ENCODE data around the gene CCDC93. TPM values are rescaled to one million over a fixed set of nuclear protein-coding genes. Genes with fewer than 3 reads are reported as not detected.

The CCDC93 gene
- 10 to 100 TPM; 27.5 to 42.5 TPM for total RNA-seq

- H3K9me3 Mint-ChIP-seq, result peaks cover 0 to 4% of the 10 kb centered on the region in 2 donors
- peak; percentile 88 to 90 for ATAC-seq
- H3K36me3 Mint-ChIP-seq, result peaks cover 0 to 11% of the 10 kb centered on the region in 2 donors
- peak within 1 kb of the TSS; percentile 82 to 91 for H3K27ac Mint-ChIP-seq
- DNase-seq (ENCODE audit: low spot score in 2 of 2), result peak; percentile 90 to 93
These were observed at the start of gene CCDC93 for GRCh38 chr2:118013724-118014491. TSS of gene CCDC93 (minus strand) at chr2:118014070. CDS start at chr2:118013995, 75 bp downstream.

GRCh38 chr2:118062669-118063068 is 48.8 kb upstream of the CCDC93 start:
- no peaks in the 10 kb centered on the region for H3K36me3 Mint-ChIP-seq
- DNase-seq (ENCODE audit: low spot score in 2 of 2), result no peak
- H3K9me3 Mint-ChIP-seq, result no peaks in the 10 kb centered on the region
- no peak overlapping the region for H3K27ac Mint-ChIP-seq
- ATAC-seq, result no peak

GRCh38 chr2:118062048-118062447 is 48.2 kb upstream of the CCDC93 start:
- Mint-ChIP-seq H3K27ac (no peak overlapping the region), H3K36me3 (no peaks in the 10 kb centered on the region), H3K9me3 (no peaks in the 10 kb centered on the region)
- ATAC-seq (no peak), DNase-seq (ENCODE audit: low spot score in 2 of 2) (no peak)

- H3K36me3 Mint-ChIP-seq, result no peaks in the 10 kb centered on the region
- H3K9me3 Mint-ChIP-seq, result no peaks in the 10 kb centered on the region
- DNase-seq (ENCODE audit: low spot score in 2 of 2), result no peak
- no peak overlapping the region for H3K27ac Mint-ChIP-seq
- ATAC-seq, result no peak
These were observed 47.5 kb upstream of the CCDC93 start for GRCh38 chr2:118061135-118061955.

GRCh38 chr2:118059919-118060478 is 46.1 kb upstream of the CCDC93 start:
- peak; percentile 24 to 87 for ATAC-seq
- Mint-ChIP-seq H3K27ac (no peak overlapping the region), H3K36me3 (no peaks in the 10 kb centered on the region), H3K9me3 (no peaks in the 10 kb centered on the region)
- peak in 1 of 2 donors; percentile 23 for DNase-seq (ENCODE audit: low spot score in 2 of 2)

GRCh38 chr2:118058951-118059350 is 45.1 kb upstream of the CCDC93 start:
- no peaks in the 10 kb centered on the region for H3K9me3 Mint-ChIP-seq
- DNase-seq (ENCODE audit: low spot score in 2 of 2) (no peak), ATAC-seq (no peak)
- H3K27ac Mint-ChIP-seq, result no peak overlapping the region
- H3K36me3 Mint-ChIP-seq, result no peaks in the 10 kb centered on the region

- H3K36me3 Mint-ChIP-seq, result no peaks in the 10 kb centered on the region
- H3K9me3 Mint-ChIP-seq, result no peaks in the 10 kb centered on the region
- no peak overlapping the region for H3K27ac Mint-ChIP-seq
- DNase-seq (ENCODE audit: low spot score in 2 of 2) (no peak), ATAC-seq (no peak)
These were observed 42.9 kb upstream of the CCDC93 start for GRCh38 chr2:118056801-118057200.

- H3K9me3 Mint-ChIP-seq, result no peaks in the 10 kb centered on the region
- ATAC-seq (no peak), DNase-seq (ENCODE audit: low spot score in 2 of 2) (no peak)
- H3K36me3 Mint-ChIP-seq, result no peaks in the 10 kb centered on the region
- H3K27ac Mint-ChIP-seq, result no peak overlapping the region
These were observed 42.3 kb upstream of the CCDC93 start for GRCh38 chr2:118056165-118056534.

- H3K9me3 Mint-ChIP-seq, result no peaks in the 10 kb centered on the region
These were observed 41.8 kb upstream of the CCDC93 start for GRCh38 chr2:118055512-118056164.

GRCh38 chr2:118054213-118055008 is 40.5 kb upstream of the CCDC93 start:
- H3K9me3 Mint-ChIP-seq, result no peaks in the 10 kb centered on the region
- H3K36me3 Mint-ChIP-seq, result no peaks in the 10 kb centered on the region
- ATAC-seq, result no peak
- no peak overlapping the region for H3K27ac Mint-ChIP-seq
- DNase-seq (ENCODE audit: low spot score in 2 of 2), result no peak

More at GRCh38 chr2:118055512-118056164, 41.8 kb upstream of the CCDC93 start:
- ATAC-seq (no peak), DNase-seq (ENCODE audit: low spot score in 2 of 2) (no peak)
- Mint-ChIP-seq H3K27ac (no peak overlapping the region), H3K36me3 (no peaks in the 10 kb centered on the region)

- no peak overlapping the region for H3K27ac Mint-ChIP-seq
- no peak for DNase-seq (ENCODE audit: low spot score in 2 of 2)
- no peaks in the 10 kb centered on the region for H3K36me3 Mint-ChIP-seq
- no peak for ATAC-seq
- H3K9me3 Mint-ChIP-seq, result no peaks in the 10 kb centered on the region
These were observed 39.8 kb upstream of the CCDC93 start for GRCh38 chr2:118053681-118054080.

GRCh38 chr2:118052474-118052873 is 38.6 kb upstream of the CCDC93 start:
- no peaks in the 10 kb centered on the region for H3K9me3 Mint-ChIP-seq
- no peaks in the 10 kb centered on the region for H3K36me3 Mint-ChIP-seq
- ATAC-seq, result no peak
- DNase-seq (ENCODE audit: low spot score in 2 of 2), result no peak
- no peak overlapping the region for H3K27ac Mint-ChIP-seq

GRCh38 chr2:118051826-118052358 is 38.0 kb upstream of the CCDC93 start:
- ATAC-seq (no peak), DNase-seq (ENCODE audit: low spot score in 2 of 2) (no peak)
- Mint-ChIP-seq H3K36me3 (no peaks in the 10 kb centered on the region), H3K27ac (no peak overlapping the region), H3K9me3 (no peaks in the 10 kb centered on the region)

- H3K9me3 Mint-ChIP-seq, result no peaks in the 10 kb centered on the region
- no peak for ATAC-seq
- H3K27ac Mint-ChIP-seq, result no peak overlapping the region
- no peak for DNase-seq (ENCODE audit: low spot score in 2 of 2)
- no peaks in the 10 kb centered on the region for H3K36me3 Mint-ChIP-seq
These were observed 37.1 kb upstream of the CCDC93 start for GRCh38 chr2:118050974-118051373.

- ATAC-seq, result no peak
- no peak overlapping the region for H3K27ac Mint-ChIP-seq
- DNase-seq (ENCODE audit: low spot score in 2 of 2), result no peak
- no peaks in the 10 kb centered on the region for H3K9me3 Mint-ChIP-seq
- H3K36me3 Mint-ChIP-seq, result no peaks in the 10 kb centered on the region
These were observed 36.5 kb upstream of the CCDC93 start for GRCh38 chr2:118050386-118050785.

- DNase-seq (ENCODE audit: low spot score in 2 of 2) (peak in 1 of 2 donors; percentile 8), ATAC-seq (peak; percentile 87 to 93)
- Mint-ChIP-seq H3K9me3 (no peaks in the 10 kb centered on the region), H3K27ac (no peak overlapping the region), H3K36me3 (no peaks in the 10 kb centered on the region)
These were observed 35.9 kb upstream of the CCDC93 start for GRCh38 chr2:118049816-118050140.

Measured in activated naive CD4-positive, alpha-beta T cell treated with anti-CD3 and anti-CD28 coated beads, Interleukin-2, amount 50 U/mL, for 72 hours (primary cell).